ENCODE measurements around the gene ZCRB1.

- TF ChIP-seq, protein P1, sequence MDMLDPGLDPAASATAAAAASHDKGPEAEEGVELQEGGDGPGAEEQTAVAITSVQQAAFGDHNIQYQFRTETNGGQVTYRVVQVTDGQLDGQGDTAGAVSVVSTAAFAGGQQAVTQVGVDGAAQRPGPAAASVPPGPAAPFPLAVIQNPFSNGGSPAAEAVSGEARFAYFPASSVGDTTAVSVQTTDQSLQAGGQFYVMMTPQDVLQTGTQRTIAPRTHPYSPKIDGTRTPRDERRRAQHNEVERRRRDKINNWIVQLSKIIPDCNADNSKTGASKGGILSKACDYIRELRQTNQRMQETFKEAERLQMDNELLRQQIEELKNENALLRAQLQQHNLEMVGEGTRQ (IDR thresholded peaks at IDR 0.05): no peak
- TF ChIP-seq CTCF (IDR thresholded peaks at IDR 0.05) (peak; percentile 76), EP300 (IDR thresholded peaks at IDR 0.05) (no peak), HDAC2 (IDR thresholded peaks at IDR 0.05) (no peak), TP53 (CRISPR knock-in tag; IDR thresholded peaks at IDR 0.05) (no peak), POLR2A (IDR thresholded peaks at IDR 0.05; ENCODE audit: low read length) (no peak), JUNB (IDR thresholded peaks at IDR 0.05) (no peak)
Measured at GRCh38 chr12:42372154-42372791, 46.4 kb upstream of the ZCRB1 start.

Measured in A549 (cell line).